ENCODE measurements around the gene PRKAG2.

PRKAG2 gene

DNA sequence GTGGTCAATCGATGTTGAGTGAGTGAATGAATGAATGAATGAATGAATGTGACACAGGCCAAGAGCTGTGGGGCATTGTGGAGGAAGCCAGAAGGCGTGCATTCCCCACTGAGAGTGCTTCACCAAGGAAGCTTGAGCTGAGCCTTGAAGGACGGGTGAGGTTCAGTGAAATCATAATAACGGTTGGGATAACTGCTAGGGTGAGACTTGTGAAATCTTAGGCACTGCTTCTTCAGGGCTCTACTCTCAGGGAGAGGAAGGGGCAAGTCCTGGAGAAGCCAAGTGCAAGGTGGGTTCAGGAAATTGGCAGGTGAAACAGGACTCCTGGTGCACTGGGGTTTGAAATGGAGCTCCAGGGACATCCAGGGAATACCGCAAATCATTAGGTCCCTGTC lies 23.7 kb upstream of the PRKAG2 start:
- no peak for DNase-seq

DNA sequence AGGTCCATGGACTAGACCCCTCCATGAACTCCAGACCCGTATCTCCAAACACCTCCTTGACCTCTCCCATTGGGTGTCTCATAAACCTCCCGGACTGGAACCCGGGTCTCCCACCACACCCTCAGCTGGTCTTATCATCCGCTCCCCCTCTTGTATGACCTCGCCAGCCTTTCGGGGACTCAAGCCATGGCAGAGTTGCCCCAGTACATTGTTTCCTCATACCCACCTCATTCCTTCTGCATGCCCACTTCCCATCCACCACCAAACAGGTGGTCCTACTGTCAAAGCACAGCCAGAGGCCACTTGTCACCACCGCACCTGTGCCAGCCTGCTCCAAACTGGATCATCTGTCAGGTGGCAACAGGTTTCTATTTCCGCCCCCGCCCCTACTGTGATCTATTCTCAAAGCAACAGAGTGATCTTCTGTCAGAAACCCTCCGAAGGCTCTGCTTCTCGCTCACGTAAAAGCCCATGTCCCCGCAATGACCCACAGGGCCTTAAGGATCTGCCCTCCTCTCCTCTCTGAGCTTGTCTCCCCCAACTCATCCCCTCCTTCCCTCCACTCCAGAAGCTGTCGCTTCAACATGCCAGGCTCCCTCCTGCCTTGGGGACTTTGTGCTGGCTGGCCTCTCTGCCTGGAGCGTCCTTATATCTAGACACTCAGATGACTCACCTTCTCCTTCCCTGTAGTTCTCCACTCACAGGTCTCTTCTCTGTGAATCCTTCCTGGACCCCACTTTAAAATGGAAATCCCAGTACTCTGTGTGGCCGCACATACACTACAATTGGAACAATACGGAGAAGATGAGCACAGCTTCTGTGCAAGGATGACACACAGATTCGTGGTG lies 22.8 kb upstream of the PRKAG2 start:
- DNase-seq = no peak

DNA sequence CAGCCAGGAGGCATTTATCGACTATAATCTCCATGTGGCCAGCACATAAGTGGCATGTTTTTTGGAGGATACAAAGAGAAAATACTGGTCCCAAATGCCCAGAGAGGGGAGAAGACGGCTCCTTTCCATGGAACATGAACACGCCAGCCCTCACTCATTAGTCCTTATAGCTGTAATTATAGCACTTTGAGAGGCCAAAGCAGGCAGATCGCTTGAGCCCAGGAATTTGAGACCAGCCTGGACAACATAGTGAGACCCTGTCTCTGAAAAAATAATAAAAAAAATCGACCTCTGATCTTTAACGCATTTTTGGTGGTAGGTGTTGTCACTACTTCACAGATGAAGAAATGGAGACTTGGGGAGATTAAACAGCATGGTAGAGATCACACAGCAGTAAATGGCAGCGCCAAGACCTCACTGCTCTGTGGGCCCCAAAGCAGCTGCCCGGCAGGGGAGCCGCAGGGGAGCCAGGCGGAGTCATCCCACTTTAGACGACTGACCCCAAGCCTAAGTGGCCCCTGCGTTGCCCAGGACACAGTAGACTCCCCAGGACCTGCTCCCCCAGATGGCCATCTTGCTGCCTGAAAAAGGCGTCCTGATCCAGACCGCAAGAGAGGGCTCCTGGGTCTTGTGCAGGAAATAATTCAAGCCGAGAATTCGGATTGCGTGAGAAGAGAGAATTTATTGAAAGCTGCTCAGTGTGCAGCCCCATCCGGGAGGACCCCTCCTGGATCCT lies 21.2 kb upstream of the PRKAG2 start:
- DNase-seq = no peak

- DNase-seq = no peak
These were observed 20.3 kb upstream of the PRKAG2 start for GRCh38 chr7:151897161-151897731.

DNA sequence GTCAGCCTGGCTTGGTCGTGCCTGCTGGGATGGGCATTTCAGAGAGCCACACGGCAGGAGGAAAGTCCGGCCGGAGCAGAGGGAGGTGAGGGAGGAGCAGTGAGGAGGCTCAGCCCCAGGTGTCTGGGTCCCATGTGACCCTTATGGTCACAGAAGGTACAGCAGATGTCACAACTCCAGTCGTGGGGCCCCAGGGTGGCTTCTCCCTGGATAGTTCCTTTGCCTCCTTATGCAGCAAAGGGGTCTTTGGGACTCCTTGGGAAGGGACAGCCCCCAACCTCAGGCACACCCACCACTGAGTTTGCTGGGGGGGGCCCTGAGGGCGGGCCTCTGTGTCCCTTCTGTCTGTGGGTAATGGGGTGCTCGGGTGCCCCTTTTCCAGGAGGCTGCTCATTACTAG lies 19.6 kb upstream of the PRKAG2 start:
- DNase-seq = no peak

DNA sequence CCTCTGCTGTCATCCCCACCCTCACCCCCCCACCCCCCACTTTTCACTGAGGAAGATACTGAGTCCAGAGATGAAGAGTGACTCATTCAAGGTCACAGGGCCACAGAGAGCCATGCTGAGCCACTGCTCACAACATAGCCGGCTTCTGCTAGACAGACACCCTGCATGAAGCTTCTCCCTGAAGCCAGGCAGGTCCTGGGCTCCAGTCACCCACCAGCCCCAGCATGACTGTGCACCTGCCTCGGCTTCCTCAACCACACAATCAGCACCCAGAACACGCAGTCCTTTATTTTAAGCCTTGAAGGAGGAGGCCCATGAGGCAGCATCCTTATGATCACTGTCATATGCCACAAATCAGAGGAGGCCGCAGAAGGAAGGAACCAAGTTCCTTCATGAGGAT lies 19.2 kb upstream of the PRKAG2 start:
- DNase-seq = no peak

DNA sequence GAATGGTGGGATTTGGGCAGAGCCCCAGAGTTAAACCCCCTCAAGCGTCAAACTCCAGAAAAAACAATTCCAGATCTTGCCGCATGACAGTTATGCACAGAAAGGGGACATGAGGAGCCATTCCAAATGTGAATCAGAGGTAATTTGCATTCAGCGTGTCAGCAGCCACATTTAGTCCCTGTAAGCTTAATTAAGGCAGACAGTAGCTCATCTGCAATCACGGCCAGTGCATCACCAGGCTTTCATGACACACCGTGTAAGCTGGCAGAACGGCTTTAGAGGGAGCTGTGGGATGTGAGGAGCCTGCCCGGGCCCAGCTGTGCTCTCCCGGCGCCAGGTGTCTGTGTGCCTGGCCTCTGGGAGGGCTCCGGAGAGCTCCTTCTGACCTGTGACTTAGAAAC lies 18.7 kb upstream of the PRKAG2 start:
- DNase-seq = no peak

GRCh38 chr7:151895008-151895630 lies 18.2 kb upstream of the PRKAG2 start:
- no peak for DNase-seq

DNA sequence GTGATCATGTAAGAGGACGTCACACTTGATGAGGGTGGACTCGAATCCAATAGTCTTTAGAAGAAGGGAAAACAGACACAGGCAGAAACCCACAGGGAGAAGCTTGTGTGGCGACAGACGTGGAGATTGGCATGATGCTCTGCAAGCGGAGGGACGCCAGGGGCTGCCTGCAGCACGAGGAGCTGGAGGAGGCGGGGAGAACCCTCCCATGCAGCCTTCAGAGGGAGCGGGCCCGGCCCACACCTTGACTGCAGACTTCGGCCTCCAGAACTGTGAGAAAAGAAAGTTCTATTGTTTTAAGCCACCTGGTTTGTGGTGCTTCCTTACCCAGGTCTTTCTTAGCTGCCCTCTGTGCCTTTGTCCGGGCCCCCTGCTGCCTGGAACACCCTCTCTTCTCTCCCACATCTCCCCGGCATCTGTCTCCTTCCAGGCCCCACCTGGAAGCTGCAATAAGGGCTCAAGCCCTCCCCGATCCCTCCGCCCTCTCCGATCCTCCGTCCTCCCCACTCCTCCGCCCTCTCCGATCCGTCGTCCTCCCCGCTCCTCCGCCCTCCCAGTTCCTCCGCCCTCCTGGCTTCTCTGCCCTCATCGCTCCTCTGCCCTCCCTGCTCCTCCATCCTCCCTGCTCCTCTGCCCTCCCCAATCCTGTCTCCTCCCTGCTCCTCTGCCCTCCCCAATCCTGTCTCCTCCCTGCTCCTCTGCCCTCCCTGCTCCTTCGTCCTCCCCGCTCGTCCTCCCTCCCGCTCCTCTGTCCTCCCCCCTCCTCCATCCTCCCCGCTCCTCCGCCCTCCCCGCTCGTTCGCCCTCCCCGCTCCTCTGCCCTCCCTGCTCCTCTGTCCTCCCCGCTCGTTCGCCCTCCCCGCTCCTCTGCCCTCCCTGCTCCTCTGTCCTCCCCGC lies 17.4 kb upstream of the PRKAG2 start:
- DNase-seq = no peak

DNA sequence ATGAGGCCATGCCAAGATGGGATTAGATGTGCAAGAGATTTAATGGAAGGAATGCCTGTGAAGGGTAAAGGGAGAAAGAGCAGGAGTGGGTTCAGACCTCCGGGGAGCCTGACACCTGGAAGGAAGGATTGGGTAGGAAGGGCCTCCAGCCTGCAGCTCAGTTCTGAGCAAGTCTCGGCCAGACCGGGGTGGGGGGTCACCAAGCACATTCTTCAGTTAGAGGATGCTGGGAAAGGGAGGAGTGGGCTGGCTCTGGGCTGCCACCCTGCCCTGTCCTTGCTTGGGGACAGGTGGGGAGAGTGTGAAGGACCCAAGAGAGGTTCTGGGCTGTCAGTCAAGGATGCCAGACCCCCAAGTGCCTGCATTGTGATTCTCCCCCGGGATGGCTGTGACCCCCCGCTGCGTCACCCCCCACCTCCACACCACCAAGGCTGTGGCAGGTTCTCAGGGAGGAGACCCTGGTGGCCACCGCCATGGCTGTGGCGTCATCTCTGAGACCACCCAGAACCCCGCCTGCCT lies 16.5 kb upstream of the PRKAG2 start:
- no peak for DNase-seq

DNA sequence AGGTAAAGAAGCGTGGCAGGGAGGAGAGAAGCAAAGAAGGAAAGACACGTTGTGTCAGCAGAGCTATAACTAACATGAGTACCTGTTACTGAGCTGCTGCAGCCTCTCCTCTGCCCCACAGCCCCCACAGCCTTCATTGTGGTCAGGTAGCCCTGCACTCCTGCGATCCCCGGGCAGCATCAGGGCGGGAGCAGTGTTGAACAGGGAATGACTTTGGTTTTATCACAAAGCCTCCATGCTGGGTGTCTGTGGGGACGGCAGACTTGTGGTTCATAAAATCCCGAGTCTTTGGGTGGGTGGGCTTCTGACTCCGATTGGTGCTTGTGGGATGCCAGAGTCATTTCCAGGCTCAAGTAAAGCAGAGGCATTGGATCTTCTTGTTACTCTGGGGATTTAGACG lies 14.8 kb upstream of the PRKAG2 start:
- no peak for DNase-seq

DNA sequence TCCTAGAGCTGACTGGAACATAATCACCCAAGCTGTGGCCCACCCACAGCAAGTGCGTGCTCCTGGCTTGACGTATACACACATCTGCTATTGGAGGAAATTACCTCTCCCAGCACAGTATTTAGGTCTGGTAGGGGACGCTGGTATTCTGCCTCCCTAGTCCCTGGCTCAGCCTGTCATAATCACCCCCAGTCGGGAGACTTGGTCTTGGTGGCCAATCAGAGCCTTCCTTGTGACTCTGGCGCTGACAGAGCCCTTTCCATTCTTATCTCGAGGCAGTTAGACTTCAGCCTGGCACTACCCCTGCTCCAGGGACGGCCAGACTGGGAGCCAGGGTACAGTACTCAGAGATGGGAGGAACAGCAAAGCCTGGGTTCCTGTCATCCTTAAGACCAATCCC lies 14.3 kb upstream of the PRKAG2 start:
- no peak for DNase-seq

DNA sequence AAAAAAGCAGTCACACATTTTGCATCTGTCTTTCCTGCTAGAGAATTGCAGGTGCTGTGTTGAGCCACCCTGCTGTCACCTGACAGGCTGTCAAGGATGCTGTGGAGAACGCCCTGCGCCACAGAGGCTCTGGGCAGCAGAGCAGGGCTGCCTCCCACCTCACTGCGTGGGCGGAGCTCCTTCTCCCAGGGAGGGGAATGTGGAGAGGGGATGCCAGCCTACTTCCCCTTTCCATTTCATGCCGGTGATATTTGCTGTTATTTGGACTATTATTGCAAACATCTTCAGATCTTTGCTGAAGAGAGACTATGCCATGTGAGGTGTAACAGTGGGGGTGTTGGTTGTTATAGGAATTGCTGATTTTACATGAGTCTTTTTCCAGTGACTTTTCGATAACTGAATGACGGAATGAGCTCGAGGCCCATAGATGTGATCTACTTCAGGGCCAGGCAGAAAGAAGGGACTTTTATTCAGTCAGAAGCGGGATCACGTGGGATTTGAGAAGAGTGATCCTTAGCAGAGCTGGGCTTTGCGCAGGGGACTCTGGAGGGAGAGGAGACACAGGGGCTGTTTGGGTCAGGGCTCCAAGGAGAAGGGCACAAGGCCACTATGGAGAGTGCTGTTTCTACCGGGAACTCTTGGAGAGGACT lies 13.6 kb upstream of the PRKAG2 start:
- no peak for DNase-seq

DNA sequence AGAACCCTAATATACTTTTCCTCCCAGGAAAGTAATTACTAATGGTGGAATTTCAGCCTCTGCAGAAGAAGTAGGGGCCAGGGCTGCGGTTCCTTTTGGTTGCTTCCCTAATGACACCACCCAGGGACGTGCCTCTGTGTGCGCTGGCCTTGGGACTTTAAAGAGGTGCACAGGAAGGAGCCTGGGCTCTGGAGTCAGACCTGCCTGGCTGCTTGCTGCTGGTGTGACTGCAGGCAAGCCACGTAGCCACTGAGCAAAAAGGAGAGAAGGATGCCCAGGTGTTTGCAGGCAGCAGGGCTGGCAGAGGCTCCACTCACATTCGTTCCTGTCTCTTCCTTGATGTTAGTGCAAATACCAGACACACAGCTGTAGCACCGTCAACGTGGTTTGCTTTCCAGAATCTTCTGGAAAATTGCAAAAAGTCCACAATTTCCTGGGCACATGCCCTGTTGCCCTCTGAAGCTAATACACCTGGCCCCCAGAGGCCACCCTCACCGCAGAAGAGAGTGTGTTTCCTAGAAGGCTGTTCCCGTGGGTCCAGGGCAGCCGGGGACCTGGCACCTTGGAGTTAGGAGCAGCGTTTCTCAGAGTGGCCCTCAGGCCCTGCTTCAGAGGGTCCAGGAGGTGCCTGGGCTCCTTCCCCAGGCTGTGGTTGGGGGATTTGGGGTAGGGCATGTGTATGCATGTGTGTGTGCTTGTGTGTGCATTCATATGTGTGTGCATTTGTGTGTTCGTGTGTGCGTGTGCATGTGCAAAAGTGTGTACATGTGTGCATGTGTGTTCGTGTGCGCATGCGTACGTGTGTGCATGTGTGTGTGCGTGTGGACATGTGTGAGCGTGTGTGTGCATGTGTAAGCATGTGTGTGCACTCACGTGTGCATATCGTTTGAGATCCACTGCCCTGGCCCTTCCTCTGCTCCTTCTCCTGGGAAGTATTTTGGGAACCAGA lies 12.8 kb upstream of the PRKAG2 start:
- DNase-seq = no peak

DNA sequence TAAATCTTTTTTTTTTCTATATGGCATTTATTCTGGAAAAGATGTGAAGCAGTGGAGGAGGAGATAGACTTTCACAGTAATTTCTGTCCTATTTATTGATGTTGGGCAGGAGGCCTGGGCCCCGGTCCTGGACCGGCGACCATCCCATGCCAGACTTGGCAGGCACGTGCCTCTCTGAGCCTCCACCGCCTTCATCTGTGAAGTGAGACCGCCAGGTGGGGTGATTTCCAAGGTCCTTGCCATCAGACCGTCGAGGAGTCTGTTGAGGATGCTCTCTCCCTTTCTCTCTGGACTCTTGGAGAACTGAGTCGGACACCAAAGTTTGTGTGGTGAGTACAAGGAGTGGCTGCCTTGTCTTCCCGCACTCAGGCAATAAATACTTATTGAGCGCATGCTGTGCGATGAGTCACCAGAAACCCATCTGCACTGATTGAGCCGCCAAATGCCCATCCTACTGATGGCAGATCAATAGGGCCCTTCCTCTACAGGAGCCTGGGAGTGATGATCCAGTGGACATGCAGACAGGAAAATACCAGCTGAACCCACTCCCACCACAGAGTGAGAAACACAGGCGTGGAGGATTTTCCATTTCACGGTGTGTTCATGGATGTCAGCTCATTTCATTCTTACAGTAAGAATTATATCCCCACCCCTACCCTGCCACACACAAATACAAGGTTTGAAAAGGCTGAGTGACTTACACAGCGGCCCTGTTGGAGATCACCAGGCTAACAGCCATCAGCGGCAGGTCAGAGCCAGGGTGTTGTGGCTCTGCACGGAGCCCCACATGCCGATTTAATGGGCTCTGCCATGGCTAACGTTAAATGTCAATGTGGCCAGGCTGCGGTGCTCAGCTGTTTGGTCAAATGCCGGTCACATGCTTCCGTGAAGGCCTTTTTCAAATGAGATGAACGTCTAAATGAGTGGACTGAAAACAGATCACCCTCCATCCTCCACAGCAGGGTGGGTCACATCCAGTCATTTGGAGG lies 11.5 kb upstream of the PRKAG2 start:
- DNase-seq = no peak

GRCh38 chr7:151886783-151887182 lies 9.9 kb upstream of the PRKAG2 start:
- no peak for DNase-seq

- no peak for DNase-seq
These were observed 8.3 kb upstream of the PRKAG2 start for GRCh38 chr7:151885202-151885580.

- DNase-seq = no peak
These were observed 7.6 kb upstream of the PRKAG2 start for GRCh38 chr7:151884312-151885201.

Data from 8988T (cell line).